ENCODE data around the gene LPA. TPM values are rescaled to one million over a fixed set of nuclear protein-coding genes. Genes with fewer than 3 reads are reported as not detected.

Gene LPA
- total RNA-seq, 1 donor from 2014 or later, result not detected

DNA sequence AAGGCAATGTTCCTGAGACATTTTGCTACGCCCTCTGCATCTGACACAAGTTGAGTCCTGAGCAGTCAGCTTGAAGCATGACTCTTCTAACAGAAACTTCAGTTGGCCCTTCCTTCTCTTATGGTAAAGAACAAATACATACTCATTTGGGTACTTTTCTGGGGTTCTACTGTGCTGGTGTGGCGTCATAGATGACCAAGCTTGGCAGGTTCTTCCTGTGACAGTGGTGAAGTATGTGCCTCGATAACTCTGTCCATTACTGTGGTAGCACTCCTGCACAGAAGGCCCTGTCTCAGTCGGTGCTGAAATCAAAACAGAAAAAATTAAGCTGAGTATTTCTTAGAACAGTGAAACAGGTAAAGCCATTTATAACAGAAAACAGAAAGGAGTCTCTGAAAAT, 163.4 kb downstream of the LPA start:
- Mint-ChIP-seq H3K4me3 (ENCODE audit: unreplicated experiment) (no peak overlapping the region), H3K4me1 (ENCODE audit: low read depth) (no peaks in the 10 kb centered on the region), H3K9me3 (ENCODE audit: low read depth) (peaks cover 19% of the 10 kb centered on the region), H3K27ac (ENCODE audit: unreplicated experiment) (no peak overlapping the region), H3K36me3 (ENCODE audit: low read depth) (peaks cover 12% of the 10 kb centered on the region), H3K27me3 (ENCODE audit: low read depth) (no peaks in the 10 kb centered on the region)
- DNase-seq (ENCODE audit: low spot score), result no peak
- TF ChIP-seq, protein P1, sequence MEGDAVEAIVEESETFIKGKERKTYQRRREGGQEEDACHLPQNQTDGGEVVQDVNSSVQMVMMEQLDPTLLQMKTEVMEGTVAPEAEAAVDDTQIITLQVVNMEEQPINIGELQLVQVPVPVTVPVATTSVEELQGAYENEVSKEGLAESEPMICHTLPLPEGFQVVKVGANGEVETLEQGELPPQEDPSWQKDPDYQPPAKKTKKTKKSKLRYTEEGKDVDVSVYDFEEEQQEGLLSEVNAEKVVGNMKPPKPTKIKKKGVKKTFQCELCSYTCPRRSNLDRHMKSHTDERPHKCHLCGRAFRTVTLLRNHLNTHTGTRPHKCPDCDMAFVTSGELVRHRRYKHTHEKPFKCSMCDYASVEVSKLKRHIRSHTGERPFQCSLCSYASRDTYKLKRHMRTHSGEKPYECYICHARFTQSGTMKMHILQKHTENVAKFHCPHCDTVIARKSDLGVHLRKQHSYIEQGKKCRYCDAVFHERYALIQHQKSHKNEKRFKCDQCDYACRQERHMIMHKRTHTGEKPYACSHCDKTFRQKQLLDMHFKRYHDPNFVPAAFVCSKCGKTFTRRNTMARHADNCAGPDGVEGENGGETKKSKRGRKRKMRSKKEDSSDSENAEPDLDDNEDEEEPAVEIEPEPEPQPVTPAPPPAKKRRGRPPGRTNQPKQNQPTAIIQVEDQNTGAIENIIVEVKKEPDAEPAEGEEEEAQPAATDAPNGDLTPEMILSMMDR (IDR thresholded peaks at IDR 0.05), result no peak

DNA sequence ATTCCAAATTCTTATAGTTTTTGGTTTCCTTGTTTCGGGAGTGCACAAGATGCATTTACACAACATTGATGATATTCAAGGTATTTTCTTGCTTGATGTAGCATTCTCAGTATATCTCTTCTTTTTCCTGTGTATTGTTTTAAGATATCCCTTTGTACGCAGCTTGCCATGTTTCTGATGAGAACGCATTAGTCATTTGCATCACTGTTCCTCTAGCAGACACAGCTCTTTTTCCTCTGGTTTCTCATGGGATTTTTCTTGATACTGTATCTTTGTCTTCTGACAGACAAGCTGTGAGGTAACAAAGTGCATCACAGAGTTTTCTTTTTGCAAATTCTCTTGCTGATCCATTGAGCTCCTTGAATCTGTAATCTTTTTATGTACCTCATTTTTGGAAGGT, 169.5 kb downstream of the LPA start:
- no peak for DNase-seq (ENCODE audit: low spot score)
- Mint-ChIP-seq H3K27me3 (ENCODE audit: low read depth) (no peaks in the 10 kb centered on the region), H3K4me1 (ENCODE audit: low read depth) (no peaks in the 10 kb centered on the region), H3K4me3 (ENCODE audit: unreplicated experiment) (no peak overlapping the region), H3K9me3 (ENCODE audit: low read depth) (peaks cover 2% of the 10 kb centered on the region), H3K27ac (ENCODE audit: unreplicated experiment) (no peak overlapping the region), H3K36me3 (ENCODE audit: low read depth) (peaks cover 10% of the 10 kb centered on the region)
- TF ChIP-seq, protein P1 (IDR thresholded peaks at IDR 0.05), result no peak

DNA sequence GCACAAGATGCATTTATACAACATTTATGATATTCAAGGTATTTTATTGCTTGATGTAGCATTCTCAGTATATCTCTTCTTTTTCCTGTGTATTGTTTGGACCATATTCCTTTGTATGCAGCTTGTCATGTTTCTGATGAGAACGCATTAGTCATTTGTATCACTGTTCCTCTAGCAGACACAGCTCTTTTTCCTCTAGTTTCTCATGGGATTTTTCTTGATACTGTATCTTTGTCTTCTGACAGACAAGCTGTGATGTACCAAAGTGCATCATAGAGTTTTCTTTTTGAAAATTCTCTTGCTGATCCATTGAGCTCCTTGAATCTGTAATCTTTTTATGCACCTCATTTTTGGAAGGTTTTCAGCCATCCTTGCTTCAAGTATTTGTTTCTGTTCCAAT, 175.0 kb downstream of the LPA start:
- peaks cover 14% of the 10 kb centered on the region for H3K36me3 Mint-ChIP-seq (ENCODE audit: low read depth)
- H3K27me3 Mint-ChIP-seq (ENCODE audit: low read depth), result no peaks in the 10 kb centered on the region
- H3K27ac Mint-ChIP-seq (ENCODE audit: unreplicated experiment), result no peak overlapping the region
- no peaks in the 10 kb centered on the region for H3K9me3 Mint-ChIP-seq (ENCODE audit: low read depth)
- no peak overlapping the region for H3K4me3 Mint-ChIP-seq (ENCODE audit: unreplicated experiment)
- no peak for DNase-seq (ENCODE audit: low spot score)
- TF ChIP-seq, protein P1 (IDR thresholded peaks at IDR 0.05), result no peak
- H3K4me1 Mint-ChIP-seq (ENCODE audit: low read depth), result no peaks in the 10 kb centered on the region

DNA sequence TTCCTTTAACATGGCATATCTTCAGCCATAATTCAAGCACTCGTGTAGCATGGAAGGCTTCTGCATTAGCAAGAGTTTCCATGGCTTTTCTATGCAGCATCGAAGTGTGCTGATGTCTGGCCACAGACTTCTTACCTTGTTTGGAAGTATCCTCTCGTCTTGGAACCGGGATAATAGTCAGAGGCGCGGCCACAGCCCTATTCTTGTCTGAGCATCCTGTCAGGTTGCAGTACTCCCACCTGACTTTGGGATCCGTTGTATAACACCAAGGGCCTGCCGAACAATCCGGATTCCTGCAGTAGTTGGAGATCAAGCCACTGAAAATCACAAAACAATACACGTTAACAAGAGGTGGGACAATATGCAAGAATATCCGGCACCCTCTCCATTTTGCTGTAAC, 177.0 kb downstream of the LPA start:
- peaks cover 4% of the 10 kb centered on the region for H3K9me3 Mint-ChIP-seq (ENCODE audit: low read depth)
- H3K4me1 Mint-ChIP-seq (ENCODE audit: low read depth), result no peaks in the 10 kb centered on the region
- peaks cover 23% of the 10 kb centered on the region for H3K36me3 Mint-ChIP-seq (ENCODE audit: low read depth)
- H3K4me3 Mint-ChIP-seq (ENCODE audit: unreplicated experiment), result no peak overlapping the region
- H3K27ac Mint-ChIP-seq (ENCODE audit: unreplicated experiment), result no peak overlapping the region
- H3K27me3 Mint-ChIP-seq (ENCODE audit: low read depth), result no peaks in the 10 kb centered on the region
- DNase-seq (ENCODE audit: low spot score), result no peak
- TF ChIP-seq, protein P1 (IDR thresholded peaks at IDR 0.05), result no peak

Other genes starting within 250 kb of the LPA start
- not detected in 3 replicates for gene PLG, start 38.0 kb upstream of the LPA start, total RNA-seq

Data from chondrocyte (in vitro differentiated cells).